IPS DF 6.9 (cell line): ENCODE measurements around the gene IFIT3.

Source experiments
- DNase-seq: peaks from one replicate; pipeline ENCODE4 v3.0.0-alpha.2; 2013; ENCODE audit warnings: low read depth, low spot score
- H3K27ac ChIP-seq: one replicate; pipeline ENCODE4 v1.5.1; 2013; ENCODE audit warnings: low read length, control low read depth
- H3K27me3 ChIP-seq: 2 replicates; pipeline ENCODE4 v1.6.1; 2013; ENCODE audit warnings: mild to moderate bottlenecking, low read length; ENCODE audit not compliant: control insufficient read depth, insufficient read depth
- H3K36me3 ChIP-seq: 2 replicates; pipeline ENCODE4 v1.6.1; 2013; ENCODE audit warnings: low read length; ENCODE audit not compliant: control insufficient read depth, insufficient read depth
- H3K4me1 ChIP-seq: 2 replicates; pipeline ENCODE4 v1.6.1; 2013; ENCODE audit warnings: low read length; ENCODE audit not compliant: control insufficient read depth, insufficient read depth
- H3K4me3 ChIP-seq: 2 replicates; pipeline ENCODE4 v1.5.1; 2013; ENCODE audit warnings: mild to moderate bottlenecking, low read length
- H3K9me3 ChIP-seq: 2 replicates; pipeline ENCODE4 v1.6.1; 2013; ENCODE audit warnings: low read length, inconsistent platforms; ENCODE audit not compliant: control insufficient read depth, insufficient read depth
- whole genome bisulfite sequencing: extraction: QIAGEN DNeasy Blood & Tissue Kit; methylation state at CpG from one replicate; pipeline ENCODE4 v1.1.7; 2013; ENCODE audit warnings: mixed read lengths, missing lambda C conversion rate; ENCODE audit not compliant: insufficient read length, insufficient coverage; 5-methylcytosine and 5-hydroxymethylcytosine counted together

The IFIT3 gene

DNA sequence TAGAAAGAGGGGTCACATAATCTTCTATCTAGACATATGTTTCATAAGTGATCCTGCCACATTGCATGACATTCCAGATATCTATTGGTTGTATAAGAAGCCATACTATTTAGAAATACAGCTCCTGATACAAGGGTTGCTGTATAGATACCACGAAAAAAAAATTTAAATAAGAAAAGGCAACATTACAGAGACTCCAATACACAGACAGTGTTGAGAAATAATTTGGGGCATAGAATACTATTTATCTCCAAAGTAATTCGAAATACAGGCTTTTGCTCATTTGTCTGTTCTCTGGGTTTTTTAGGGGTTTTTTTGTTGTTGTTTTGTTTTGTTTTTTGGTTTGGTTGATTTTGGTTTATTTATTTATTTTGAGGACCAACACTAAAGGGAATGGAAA, 23.4 kb upstream of the IFIT3 start:
- no peaks in the 10 kb centered on the region for H3K27me3 ChIP-seq
- no CpG with 5 or more reads among the region's 2 CpGs for WGBS
- no peak overlapping the region for H3K4me3 ChIP-seq
- H3K4me1 ChIP-seq: no peaks in the 10 kb centered on the region
- no peak for DNase-seq
- no peaks in the 10 kb centered on the region for H3K36me3 ChIP-seq
- no peak overlapping the region for H3K27ac ChIP-seq
- no peaks in the 10 kb centered on the region for H3K9me3 ChIP-seq

DNA sequence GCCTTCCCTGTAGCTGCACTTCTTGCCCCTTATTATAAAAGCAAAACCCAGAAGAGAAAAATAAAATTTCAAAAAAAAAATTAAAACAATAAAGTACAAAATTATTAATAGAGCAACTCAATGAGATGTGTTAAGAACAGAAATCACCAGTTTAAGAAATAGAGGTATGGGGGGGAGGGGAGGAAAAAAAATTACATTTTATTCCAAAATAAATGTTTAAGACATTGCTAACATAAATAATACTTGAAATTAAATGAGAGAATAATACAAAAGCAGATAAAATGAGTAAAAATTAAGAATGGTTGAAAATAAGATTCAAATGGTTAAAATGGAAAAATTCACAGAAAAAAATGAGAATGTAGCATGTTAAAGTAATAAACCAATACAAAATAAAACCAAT, 22.9 kb upstream of the IFIT3 start:
- no peaks in the 10 kb centered on the region for H3K9me3 ChIP-seq
- no peak overlapping the region for H3K27ac ChIP-seq
- no peak overlapping the region for H3K4me3 ChIP-seq
- no peak for DNase-seq
- H3K27me3 ChIP-seq: no peaks in the 10 kb centered on the region
- H3K4me1 ChIP-seq: no peaks in the 10 kb centered on the region
- no peaks in the 10 kb centered on the region for H3K36me3 ChIP-seq

DNA sequence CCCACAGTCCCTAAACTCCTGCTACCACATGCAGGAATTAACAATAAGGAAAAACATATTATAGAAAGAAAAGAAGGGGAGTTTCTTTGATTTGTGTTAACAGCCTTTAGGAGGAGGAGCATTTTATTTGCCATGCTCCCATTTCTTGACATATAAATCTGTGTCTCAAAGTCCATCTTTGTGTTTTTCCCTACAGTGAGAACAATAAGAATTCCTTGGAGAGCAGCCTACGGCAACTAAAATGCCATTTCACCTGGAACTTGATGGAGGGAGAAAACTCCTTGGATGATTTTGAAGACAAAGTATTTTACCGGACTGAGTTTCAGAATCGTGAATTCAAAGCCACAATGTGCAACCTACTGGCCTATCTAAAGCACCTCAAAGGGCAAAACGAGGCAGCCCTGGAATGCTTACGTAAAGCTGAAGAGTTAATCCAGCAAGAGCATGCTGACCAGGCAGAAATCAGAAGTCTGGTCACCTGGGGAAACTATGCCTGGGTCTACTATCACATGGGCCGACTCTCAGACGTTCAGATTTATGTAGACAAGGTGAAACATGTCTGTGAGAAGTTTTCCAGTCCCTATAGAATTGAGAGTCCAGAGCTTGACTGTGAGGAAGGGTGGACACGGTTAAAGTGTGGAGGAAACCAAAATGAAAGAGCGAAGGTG, 21.9 kb upstream of the IFIT3 start:
- Histone ChIP-seq H3K36me3 (no peaks in the 10 kb centered on the region), H3K9me3 (no peaks in the 10 kb centered on the region), H3K4me3 (no peak overlapping the region), H3K27ac (no peak overlapping the region), H3K27me3 (no peaks in the 10 kb centered on the region), H3K4me1 (no peaks in the 10 kb centered on the region; the same call in 1 of the 2 replicates)
- no CpG with 5 or more reads among the region's 9 CpGs for WGBS
- DNase-seq: no peak

DNA sequence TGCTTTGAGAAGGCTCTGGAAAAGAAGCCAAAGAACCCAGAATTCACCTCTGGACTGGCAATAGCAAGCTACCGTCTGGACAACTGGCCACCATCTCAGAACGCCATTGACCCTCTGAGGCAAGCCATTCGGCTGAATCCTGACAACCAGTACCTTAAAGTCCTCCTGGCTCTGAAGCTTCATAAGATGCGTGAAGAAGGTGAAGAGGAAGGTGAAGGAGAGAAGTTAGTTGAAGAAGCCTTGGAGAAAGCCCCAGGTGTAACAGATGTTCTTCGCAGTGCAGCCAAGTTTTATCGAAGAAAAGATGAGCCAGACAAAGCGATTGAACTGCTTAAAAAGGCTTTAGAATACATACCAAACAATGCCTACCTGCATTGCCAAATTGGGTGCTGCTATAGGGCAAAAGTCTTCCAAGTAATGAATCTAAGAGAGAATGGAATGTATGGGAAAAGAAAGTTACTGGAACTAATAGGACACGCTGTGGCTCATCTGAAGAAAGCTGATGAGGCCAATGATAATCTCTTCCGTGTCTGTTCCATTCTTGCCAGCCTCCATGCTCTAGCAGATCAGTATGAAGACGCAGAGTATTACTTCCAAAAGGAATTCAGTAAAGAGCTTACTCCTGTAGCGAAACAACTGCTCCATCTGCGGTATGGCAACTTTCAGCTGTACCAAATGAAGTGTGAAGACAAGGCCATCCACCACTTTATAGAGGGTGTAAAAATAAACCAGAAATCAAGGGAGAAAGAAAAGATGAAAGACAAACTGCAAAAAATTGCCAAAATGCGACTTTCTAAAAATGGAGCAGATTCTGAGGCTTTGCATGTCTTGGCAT, 21.1 kb upstream of the IFIT3 start:
- no peaks in the 10 kb centered on the region for H3K36me3 ChIP-seq
- no peak for DNase-seq
- H3K4me1 ChIP-seq: no peaks in the 10 kb centered on the region; the same call in 1 of the 2 replicates
- H3K4me3 ChIP-seq: no peak overlapping the region
- H3K27ac ChIP-seq: no peak overlapping the region
- no CpG with 5 or more reads among the region's 13 CpGs for WGBS
- H3K9me3 ChIP-seq: no peaks in the 10 kb centered on the region
- no peaks in the 10 kb centered on the region for H3K27me3 ChIP-seq

DNA sequence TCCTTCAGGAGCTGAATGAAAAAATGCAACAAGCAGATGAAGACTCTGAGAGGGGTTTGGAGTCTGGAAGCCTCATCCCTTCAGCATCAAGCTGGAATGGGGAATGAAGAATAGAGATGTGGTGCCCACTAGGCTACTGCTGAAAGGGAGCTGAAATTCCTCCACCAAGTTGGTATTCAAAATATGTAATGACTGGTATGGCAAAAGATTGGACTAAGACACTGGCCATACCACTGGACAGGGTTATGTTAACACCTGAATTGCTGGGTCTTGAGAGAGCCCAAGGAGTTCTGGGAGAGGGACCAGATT, 20.6 kb upstream of the IFIT3 start:
- Histone ChIP-seq H3K4me1 (no peaks in the 10 kb centered on the region; the same call in 1 of the 2 replicates), H3K27ac (no peak overlapping the region), H3K27me3 (no peaks in the 10 kb centered on the region), H3K4me3 (no peak overlapping the region), H3K9me3 (no peaks in the 10 kb centered on the region), H3K36me3 (no peaks in the 10 kb centered on the region)
- no peak for DNase-seq

DNA sequence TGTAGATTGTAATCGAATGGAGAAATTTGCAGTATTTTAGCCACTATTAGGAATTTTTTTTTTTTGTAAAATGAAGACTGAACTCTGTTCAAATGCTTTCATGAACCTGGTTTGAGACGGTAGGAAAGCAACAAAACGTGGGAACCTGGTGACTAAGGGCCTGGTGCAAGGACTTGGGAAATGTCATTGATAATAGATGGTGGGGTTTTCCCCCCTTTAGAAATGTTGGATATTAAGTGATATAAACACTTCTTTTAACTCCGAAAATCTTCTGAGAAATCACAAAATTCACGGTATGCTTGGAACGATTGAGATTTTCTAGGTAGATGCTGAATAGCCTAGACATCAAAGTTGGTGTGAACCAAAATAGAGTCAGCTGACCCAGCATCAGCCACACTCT, 19.5 kb upstream of the IFIT3 start:
- H3K9me3 ChIP-seq: no peaks in the 10 kb centered on the region
- H3K4me1 ChIP-seq: no peaks in the 10 kb centered on the region; the same call in 1 of the 2 replicates
- H3K27ac ChIP-seq: no peak overlapping the region
- no peak for DNase-seq
- H3K27me3 ChIP-seq: no peaks in the 10 kb centered on the region
- H3K4me3 ChIP-seq: no peak overlapping the region
- no peaks in the 10 kb centered on the region for H3K36me3 ChIP-seq
- WGBS: 100% methylated on average over 1 of the region's 6 CpGs

DNA sequence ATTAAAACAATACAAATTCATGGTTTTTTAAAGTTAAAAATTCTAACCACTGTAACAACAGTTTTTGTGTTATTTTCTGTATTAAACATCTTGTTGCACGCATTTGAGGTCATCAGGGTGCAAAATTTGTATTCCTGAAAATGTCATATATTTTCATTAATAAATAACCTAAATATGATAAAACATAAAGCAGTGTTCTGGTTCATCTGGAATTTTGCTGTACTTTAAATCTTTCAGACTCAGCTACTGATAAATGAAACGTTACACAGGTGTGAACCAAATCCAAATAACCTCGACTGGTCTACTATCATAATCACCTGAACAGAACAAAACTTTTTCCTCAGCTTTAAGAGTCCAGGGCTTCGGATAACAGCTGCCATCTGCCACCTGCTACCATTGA, 19.1 kb upstream of the IFIT3 start:
- Histone ChIP-seq H3K9me3 (no peaks in the 10 kb centered on the region), H3K36me3 (no peaks in the 10 kb centered on the region), H3K27ac (no peak overlapping the region), H3K4me3 (no peak overlapping the region), H3K4me1 (no peaks in the 10 kb centered on the region; the same call in 1 of the 2 replicates), H3K27me3 (no peaks in the 10 kb centered on the region)
- DNase-seq: no peak
- no CpG with 5 or more reads among the region's 4 CpGs for WGBS

DNA sequence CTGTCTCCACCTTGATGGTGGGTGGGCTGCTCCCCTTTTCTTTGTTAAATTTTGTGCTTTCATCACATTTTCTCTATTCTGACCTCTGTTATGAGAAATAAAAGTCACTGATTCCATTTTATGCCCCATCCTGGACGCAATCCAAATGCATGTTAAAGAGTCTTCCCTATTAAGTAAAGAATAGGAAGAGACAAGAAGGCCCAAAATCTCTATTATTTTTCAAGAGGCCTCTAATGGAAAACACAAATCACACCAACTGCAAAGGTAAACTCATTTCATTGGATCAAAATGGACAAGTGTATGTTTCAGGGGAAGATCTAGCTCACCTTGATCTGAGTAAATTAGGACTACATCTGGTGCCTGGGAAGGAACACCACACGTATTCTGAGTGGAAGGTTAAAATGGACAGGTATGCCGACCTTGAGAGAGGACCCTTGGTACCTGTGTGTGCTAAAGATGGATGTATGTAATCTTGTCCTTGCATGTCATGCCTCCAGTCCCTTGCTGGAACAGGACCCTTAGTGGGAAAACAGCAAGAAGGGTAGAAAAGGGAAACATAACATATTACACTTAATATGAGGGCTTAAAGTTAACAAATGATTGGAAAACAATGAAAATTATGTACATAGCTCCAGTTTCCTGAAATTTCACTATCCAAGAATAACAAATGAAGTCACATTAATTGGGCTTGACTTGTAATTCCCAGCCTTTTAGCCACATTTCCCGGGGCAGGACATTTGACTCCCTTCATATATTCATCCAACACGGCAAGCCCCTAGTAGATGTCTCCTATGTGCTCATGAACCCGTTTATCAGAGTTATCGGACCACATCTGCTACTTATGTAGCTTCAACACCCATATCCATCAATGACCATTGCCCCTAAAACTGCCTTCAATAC, 18.4 kb upstream of the IFIT3 start:
- WGBS: no CpG with 5 or more reads among the region's 7 CpGs
- no peaks in the 10 kb centered on the region; the same call in 1 of the 2 replicates for H3K4me1 ChIP-seq
- no peaks in the 10 kb centered on the region for H3K9me3 ChIP-seq
- no peak overlapping the region for H3K27ac ChIP-seq
- H3K36me3 ChIP-seq: no peaks in the 10 kb centered on the region
- H3K27me3 ChIP-seq: no peaks in the 10 kb centered on the region
- H3K4me3 ChIP-seq: no peak overlapping the region
- no peak for DNase-seq

DNA sequence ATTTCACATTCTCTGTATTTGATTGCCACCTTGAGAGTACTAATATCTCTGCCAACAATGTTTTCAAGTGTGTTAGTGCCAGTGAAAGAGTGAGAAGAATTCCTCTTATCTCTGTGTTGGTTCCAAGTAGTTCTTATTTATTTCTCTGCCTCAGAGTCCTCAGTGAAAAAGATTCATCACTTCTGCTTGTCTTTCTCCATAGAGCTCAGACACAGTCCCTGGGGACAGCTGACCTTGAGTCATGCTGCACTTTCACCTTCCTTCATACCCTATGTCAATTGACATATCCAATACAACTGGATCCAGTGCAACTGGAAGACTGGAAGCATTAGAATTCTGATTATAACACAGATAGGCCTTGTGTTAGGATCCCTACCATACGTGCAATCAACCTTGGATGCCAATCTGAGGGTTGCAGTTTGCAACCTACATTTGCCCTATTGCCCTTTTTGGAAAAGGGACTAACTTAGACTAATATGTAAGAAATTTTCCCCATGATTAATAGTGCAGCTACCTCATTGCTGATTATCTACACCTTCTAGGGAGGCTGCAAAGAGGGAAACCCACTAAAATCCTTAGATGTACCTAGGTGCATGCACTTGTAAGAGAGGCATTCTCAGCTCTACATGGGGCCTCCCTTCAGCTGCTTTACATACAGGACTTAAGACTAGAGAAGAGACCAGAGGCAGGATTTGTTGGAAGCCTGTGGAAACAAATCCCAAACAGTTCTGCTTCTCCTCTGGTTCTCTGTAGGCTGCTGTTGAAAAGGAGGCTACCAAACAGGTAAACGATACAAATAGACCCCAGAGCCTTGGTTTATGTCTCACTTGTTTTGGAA, 17.5 kb upstream of the IFIT3 start:
- H3K4me1 ChIP-seq: no peaks in the 10 kb centered on the region; the same call in 1 of the 2 replicates
- H3K4me3 ChIP-seq: no peak overlapping the region
- no peaks in the 10 kb centered on the region for H3K36me3 ChIP-seq
- H3K27me3 ChIP-seq: no peaks in the 10 kb centered on the region
- no peaks in the 10 kb centered on the region for H3K9me3 ChIP-seq
- WGBS: no CpG with 5 or more reads among the region's 2 CpGs
- H3K27ac ChIP-seq: no peak overlapping the region
- DNase-seq: no peak

DNA sequence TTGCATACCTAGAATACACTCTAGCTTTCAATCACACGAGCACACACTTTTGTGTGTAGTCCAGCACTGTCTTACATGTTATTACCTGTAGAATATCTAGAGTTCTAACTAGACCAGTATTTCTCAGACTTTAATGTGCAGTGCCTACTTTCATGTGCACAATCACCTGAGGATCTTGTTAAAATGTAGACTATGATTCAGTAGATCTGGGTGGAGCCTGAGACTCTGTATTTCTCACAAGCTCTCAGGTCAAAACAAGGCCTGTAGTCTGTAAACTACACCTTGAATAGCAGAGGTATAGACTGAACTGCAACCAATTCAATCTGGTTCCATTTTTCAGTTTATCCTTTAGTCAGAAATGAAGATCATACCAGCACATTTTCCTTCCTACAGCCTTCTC, 14.8 kb upstream of the IFIT3 start:
- H3K36me3 ChIP-seq: no peaks in the 10 kb centered on the region
- DNase-seq: no peak
- H3K27ac ChIP-seq: no peak overlapping the region
- no peak overlapping the region for H3K4me3 ChIP-seq
- no CpG with 5 or more reads among the region's 1 CpG for WGBS
- H3K9me3 ChIP-seq: no peaks in the 10 kb centered on the region
- H3K27me3 ChIP-seq: no peaks in the 10 kb centered on the region
- no peaks in the 10 kb centered on the region; the same call in 1 of the 2 replicates for H3K4me1 ChIP-seq
